ENCODE results near the gene SEPTIN1.

- no peak for TF ChIP-seq HIVEP1 (CRISPR knock-in tag; IDR thresholded peaks at IDR 0.05)
- no peak for TF ChIP-seq CHD4 (IDR thresholded peaks at IDR 0.05; ENCODE audit: borderline replicate concordance, low read length)
- no peak for TF ChIP-seq POLR2A (IDR thresholded peaks at IDR 0.05; ENCODE audit: insufficient read depth in 1 of 2, low read depth in 2 of 2, low read length in 2 of 2)
- TF ChIP-seq KDM4B (CRISPR knock-in tag; IDR thresholded peaks at IDR 0.05): no peak
- no peak; the same call in 1 of the 2 replicates for TF ChIP-seq ZNF350 (CRISPR knock-in tag; IDR thresholded peaks at IDR 0.05; ENCODE audit: borderline replicate concordance, low read depth)
Observed at GRCh38 chr16:30354423-30355143, 27.8 kb downstream of the SEPTIN1 start.
